Measurements from ENCODE around the gene CLDN20.
"Not testable (repeated sequence)": the region's sequence is repeated elsewhere in the genome, so short reads cannot be mapped to it uniquely, and the experiment has no call there.

Gene CLDN20

DNA sequence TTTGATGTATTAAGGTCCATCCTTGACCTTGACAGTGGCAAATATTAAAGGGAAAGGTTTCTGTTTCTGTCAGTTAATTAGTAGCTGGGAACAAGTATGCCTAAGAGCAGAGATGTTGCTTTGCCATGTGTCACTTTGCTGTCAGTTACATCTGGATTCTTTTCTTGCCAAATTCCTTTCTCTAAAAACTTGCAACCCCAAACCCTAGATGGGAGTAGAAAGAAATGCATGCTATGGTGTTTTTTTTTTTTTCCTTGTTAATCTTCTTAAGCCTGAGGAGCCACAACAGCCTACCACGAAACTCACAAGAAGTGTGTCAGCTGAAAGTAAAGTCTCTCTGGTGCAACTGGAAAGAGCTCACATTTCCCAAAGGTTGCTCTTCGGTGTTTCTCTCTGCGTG is 18.0 kb upstream of the CLDN20 start:
- no peak for DNase-seq

DNA sequence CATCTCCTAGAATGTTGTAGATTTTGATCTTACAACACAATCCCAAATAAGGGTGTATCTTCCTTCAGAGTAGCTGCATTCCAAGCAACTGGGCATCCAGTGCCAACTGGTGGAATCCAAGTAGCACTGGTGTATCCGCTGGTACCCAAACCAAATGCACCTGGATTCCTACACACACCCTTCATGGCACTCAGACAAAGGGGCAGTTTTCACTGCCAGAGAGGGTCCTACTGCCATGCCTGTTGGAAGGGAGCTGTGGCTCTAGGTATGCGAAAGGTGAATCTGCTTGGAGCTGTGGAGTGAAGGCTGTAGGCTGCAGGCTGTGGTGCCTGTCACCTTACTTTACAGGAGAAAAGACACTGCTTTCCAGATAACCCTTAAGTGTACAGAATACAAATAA is 17.0 kb upstream of the CLDN20 start:
- no peak for DNase-seq

DNA sequence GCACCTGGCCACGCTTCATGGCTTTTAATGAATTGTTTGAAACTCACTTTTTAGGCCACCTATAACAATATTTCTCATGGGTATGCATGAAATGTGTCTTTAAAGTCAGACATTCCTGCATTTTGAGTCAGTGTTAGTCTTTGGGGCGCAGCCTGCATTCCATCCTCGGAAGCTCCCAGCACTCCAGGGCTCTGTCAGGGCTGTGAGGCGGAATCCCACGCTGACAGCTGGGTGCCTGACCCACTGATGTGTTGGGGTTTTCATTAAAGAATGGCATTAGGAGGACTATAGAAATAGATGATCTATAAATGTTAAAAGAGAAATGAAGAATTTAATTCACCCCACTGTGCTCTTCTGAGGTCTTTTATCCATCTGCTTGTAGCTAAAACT is 16.2 kb upstream of the CLDN20 start:
- DNase-seq, result no peak

DNA sequence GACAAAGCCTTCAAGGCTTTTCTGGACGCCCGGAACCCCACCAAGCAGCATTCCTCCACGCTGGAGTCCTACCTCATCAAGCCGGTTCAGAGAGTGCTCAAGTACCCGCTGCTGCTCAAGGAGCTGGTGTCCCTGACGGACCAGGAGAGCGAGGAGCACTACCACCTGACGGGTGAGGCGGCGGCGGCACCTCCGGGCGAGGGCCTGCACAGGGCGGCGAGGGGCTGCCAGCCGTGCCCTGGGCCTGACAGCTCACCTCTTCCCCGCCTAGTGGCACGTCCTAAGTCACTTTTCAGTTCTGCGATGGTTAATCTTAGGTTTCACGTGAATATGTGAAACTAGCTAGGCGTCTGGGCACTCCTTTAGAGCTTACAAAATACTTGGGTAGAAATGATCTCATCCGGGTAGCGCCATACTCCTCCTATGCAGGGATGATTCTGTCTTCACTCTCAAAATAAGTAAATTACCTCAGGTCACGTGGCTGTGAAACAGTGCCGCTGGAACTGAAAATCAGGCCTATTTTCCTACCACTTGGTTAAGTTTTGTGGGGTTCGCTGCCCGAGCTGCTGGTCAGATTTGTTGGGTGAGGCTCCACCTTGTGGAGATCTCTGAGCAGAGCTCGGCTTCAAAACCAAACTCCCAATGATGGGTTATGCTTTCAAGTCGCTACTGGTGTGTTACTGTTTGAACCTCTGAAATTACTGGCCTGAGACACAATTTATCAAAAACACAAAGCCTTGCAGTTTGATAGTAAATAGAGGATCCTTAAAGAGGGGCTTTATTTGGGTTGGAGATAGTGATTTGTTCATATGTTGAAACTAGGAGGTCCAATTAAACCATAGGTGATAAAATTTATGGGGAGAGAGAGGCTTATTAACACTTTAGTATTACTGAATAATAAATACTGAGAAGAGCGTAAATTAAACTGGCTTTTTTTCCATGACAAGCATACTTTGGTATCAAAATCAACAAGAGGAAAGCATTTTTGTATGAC is 15.5 kb upstream of the CLDN20 start:
- no peak for DNase-seq

DNA sequence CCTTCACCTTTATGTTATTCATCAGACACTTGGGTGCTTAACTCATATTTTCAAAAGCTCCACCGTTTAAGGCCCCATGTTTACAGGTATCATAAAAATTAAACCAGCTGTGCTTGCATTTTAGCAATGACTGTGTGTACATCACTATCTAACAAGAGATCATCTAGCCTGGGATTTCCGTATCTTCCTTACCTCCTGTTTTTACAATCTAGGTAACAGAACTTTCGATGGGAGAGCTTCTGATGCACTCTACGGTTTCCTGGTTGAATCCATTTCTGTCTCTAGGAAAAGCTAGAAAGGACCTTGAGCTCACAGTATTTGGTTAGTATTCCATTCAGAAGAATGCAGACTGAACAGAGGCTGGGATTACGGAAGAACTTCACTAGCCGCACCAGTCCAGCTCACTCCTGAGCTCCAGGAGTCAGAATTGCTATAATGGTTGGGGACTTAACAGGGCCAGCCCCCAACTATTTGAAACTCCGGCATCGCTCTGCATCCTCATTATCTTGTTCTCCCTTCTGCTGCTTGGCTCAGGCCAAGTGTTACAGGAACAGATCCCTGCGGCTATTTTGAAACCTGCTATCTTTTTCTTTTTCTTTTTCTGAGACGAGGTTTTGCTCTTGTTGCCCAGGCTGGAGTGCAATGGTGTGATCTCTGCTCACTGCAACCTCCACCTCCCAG is 13.0 kb upstream of the CLDN20 start:
- DNase-seq, result no peak

DNA sequence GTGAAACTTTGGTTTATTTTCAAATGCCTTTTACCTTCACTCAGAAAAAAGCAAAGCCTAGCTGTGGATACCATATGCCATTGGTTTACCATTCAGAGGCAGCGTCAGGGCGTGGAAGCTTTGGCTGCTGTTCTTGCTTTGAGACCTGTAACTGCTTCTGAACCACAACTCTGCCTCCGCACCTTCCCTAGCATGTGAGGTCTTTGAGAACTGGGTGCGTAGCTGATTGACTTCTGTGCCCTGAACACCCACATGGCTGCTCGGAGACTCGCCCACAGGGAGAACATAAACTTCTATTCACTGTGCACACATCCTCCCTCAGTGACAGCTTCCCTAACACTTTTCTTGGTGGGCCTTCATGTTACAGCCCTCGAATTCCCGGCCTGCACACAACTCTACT is 11.2 kb upstream of the CLDN20 start:
- DNase-seq, result no peak

DNA sequence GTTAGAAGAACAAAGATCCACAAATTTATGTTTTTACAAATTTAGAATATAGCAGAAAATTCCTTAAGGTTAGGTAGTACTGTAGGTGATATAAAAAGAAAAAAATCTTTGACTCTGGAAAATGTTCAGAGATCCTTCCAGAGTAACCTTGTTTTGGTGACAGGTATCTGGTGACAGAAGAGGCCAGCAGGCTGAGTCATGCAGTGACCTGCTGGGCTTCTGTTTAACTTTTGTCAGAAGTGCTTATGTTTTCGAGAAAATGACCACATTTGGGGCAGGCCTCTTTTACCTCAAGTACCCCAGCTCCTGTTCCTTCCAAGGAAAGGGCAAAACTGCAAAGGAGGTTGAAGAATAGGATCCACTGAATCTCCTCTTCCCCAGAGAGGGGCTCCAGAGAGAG is 10.5 kb upstream of the CLDN20 start:
- DNase-seq, result no peak

DNA sequence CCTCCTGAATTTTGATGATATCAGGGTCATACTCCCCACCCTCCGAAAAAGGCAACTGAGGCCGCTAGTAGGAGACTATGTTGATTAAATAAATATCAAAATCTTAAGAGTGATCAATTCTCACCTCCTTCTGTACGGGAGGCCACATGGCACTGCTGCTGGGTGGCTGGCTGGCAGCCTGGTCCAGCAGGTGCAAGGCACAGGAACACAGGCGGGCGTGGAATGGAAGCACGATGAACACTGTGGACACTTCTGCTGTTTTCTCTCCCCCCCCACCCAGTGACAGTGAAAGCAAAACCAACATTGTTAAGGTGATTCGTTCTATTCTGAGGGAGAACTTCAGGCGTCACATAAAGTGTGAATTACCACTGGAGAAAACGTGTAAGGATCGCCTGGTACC is 9.7 kb upstream of the CLDN20 start:
- no peak for DNase-seq

DNA sequence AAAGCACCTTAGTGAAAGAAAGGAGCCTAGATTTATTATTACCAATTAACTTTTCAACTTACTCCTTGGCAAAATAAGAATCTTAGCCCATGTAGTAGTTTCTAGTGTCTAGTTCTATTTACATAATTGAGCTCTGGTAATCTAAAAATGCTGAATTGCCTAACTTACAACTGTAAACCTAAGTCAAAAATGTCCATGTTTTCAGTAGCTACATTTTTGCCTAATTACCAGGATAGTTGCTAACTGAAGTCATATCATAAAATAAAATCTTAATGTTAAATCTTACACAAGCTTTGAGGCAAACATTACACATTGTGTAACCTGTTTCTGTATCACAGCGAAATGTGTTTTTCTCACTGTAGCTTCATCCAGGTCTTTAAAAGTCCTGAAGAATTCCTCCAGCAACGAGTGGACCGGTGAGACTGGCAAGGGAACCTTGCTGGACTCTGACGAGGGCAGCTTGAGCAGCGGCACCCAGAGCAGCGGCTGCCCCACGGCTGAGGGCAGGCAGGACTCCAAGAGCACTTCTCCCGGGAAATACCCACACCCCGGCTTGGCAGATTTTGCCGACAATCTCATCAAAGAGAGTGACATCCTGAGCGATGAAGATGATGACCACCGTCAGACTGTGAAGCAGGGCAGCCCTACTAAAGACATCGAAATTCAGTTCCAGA is 7.6 kb upstream of the CLDN20 start:
- DNase-seq, result no peak

DNA sequence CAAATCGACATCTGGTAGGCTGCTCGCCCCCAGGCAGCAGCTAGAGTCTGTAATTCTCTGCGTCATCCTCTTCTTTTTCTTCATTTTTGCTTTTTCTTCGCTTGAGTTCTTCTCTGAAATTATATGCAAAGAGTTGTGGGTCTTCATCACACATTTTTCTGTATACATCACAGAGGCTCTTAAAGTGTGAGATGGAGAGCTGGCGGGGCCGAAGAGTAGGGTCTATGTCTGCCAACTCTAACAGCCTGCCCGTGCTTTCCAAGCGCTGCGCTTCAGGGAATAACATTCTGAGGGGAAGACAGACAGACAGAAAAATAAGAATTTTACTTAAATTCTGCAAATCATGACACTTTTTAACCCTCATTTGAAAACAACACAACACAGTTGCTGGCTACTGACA is 6.0 kb upstream of the CLDN20 start:
- DNase-seq, result no peak

DNA sequence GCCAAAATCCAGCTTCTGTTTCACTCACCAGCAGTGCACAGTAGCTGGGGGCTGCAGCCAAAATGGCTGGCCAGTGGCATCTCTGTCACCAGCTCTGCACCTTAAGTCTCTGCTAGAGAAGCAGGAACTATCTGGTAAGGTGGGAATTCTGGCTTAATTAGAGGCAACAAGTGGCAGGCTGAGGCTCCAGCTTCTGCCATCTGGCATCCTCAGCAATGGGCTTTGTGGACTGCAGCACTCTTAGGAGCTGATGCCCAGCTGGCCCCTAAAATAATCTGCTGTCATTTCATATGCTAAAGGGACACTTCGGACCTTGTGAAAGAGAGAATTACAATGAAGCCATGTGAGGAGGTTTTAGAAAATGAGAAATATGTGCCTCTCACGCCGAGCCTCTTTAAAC is 4.6 kb upstream of the CLDN20 start:
- DNase-seq, result no peak

DNA sequence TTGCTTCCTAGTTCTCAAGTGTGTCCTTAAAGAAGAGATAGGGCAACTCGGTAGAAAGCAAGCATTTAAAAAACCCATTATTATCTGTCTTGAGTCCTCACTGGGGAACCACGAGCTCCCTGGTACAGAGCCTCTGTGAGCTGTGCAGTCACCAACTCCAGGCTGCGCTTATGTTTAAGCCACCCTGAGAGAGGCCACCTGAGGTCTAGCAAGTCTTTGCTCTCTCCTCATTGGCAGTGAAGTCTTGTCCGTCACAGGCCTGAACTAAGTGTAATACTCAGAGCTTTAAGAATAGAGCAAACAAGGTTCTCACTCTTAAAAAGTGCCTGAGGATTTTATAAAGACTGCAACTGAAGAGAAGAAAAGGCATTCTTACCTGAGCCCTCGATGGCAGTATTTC is 3.9 kb upstream of the CLDN20 start:
- DNase-seq, result no peak

DNA sequence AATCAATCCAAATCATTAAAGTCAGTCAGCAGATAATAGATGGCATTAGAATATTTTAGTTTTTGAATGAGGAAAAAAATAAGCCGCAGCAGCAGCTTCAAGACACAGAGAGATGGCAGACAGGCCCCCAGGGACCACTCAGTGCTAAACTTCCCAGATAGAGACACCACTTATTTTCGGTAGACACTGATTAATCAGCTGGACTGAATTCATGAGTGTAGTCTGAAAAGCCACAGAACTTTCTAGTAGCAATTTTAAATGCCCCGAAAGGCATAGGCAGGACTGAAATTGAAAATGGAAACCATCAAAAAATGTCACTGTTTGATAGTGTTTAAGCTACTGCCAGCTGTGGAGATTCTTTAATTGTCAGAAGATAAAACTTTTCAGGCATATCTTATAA is 3.1 kb upstream of the CLDN20 start:
- no peak for DNase-seq

DNA sequence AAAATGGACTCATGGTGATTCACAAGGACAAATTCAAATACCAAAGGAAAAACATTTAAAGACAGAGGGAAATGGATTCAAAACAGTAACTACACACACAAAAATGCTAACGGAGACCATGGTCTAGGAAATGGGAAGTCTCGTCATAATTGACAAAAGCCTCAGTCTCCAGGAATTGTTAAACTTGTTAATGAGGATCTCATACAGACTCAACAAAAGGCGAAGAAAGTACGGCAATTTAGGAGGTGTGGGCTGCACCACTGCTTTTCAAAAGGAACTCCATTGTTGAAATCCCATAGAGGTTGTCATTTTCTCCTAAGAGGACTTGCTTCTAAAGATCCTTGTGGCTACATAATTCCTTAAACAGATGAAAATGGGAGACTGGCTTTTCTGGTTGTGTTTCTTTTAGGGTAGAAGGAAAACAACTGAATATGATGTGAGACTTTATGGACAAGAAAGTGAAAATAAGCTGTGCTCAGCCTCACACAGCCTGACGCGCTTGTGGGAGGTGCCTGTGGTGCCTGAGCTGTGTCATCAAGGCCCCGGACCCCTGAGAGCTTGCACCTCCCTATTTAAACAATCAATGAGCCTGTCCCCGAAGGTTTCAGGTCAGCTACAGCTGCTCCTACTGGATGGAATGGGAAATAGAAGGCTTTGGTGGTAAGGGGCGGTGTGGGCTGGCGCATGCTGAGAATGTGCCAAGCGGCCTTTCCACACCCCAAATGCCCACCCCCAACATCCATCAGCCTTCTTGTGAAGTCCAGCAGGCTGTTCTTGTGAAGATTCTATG is 2.5 kb upstream of the CLDN20 start:
- no peak for DNase-seq

DNA sequence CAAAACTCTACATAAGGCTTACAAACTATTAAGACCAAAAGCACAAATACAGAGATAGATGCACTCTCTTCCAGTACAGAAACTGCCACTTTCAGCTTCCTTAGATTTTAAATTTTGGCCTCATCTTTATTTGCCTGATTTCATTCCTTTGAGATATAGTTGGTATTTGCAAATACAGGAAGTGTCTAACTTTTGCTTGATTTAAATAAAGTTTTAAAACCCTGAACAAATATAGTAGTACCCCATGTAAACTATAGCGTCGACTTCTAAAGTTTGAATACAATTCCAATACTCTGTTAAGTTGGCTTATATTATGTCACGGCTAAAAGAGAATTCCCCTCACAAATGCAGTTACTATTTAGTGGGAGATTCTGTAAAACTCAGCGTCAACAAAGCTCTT is 1.2 kb upstream of the CLDN20 start:
- DNase-seq, result no peak

DNA sequence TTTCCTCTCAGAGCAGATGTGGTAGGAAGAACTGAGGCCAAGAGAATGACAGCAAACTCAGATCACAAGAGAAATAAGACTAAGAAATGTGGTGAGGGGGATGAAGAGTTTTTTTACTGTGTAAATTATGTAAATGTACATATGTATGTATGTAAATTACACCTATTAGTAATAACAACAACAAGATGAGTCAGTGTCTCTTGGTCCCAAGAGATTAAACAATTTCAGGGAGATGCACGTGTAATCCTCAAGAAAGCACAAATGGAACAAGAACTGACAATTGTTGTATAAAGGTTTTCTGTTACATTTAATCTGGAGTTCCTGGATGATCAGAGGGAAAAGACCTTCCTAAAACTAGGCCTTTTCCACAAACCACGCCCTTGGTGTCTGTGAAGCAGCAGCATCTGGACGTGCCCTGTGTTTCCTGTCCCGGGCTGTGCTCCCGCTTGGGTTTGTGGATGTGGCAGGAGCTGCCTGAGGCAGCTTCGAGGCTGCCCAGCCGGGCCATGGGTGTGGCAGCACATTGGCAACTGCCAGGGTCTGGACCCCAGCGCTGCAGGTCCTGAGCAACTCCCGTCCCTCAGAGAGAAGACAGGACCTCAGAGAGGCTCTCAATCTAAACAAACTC is 994 bp downstream of the CLDN20 start:
- no peak for DNase-seq

DNA sequence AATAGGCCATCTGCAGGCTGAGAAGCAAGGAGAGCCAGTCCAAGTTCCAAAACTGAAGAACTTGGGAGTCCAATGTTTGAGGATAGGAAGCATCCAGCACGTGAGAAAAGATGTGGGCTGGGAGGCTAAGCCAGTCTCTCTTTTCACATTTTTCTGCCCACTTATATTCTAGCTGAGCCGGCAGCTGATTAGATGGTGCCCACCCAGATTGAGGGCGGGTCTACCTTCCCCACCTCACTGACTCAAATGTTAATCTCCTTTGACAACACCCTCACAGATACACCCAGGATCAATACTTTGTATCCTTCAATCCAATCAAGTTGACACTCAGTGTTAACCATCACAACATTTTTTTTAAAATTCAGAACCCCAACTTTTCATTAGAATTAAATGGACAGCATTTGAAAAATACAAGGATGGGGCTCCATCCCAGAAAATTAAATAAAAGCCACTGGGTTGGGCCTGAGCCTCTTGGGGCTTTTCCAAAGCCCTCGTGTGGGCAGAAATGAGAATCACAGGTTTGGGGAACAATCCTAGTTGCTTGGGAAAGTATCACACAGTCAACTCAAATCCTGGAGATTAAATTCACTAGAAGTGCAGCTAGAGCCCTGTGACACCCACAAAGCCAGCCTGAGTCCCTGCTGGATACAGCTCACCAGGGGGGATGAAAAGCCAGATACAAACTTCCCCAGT is 2.2 kb downstream of the CLDN20 start:
- DNase-seq, result no peak

DNA sequence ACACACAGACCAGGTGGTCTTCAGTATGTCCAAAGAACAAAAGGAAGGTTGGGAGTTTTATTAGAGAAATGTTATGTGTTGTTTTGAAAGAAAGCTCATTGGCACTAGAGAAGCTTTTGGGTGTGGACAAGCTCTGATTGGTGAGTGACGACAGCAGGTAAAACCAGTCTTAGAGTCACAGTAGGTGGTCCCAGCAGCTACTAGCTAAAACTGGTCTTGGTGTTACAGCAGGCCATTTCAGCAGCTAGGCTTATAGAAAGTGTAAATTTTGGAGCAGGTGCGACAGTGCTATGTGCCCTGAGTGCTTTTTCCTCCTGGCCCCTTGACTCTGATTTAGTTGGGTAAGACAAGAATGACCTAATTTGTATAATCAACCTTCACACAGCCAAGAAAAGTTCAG is 3.6 kb downstream of the CLDN20 start:
- no peak for DNase-seq

DNA sequence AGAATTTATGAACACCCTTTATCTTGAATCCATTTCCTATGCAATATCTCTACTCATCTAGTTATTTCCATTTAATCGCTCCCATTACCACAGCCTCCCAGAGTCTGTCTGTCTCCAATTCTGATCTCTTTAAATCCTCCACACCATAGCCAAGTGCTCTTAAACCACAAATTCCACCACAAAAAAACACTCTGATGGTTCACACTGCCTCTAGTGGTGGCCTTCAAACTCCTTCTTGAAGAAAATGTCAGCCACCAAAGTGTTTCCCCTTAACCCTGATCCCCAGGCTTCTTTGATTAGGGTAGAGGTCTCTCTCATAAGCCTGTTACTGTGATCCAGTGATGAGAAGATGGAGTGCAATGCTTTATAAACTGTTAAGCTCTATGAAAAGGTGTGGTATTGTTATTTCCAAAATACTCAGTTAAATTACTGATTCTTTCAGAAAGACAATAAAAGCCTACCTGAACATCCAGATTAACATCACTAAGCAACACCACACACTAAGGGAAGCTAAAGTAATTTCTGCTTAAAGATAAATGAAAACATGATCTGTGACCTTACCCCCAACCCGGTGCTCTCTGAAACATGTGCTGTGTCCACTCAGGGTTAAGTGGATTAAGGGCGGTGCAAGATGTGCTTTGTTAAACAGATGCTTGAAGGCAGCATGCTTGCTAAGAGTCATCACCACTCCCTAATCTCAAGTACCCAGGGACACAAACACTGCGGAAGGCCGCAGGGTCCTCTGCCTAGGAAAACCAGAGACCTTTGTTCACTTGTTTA is 4.5 kb downstream of the CLDN20 start:
- DNase-seq, result not testable (repeated sequence)

DNA sequence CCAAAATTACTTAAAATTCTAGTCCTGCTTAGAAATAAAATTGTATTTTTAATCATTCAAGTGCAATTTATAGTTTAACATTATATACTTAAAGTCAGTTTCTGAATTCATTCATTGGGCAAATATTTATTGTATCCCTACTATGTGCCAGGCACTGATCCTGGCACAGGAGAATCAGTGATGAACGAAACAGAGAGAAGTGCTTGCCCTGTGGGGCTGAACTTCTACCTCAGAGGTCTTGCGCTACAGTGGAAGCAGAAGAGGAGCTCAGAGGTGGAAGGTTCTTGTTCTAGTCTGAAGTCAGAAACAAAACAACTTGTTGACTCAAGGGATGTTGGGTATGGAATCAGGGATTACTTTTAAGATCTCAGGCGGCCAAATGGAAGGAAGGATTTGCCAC is 6.0 kb downstream of the CLDN20 start:
- no peak for DNase-seq

DNA sequence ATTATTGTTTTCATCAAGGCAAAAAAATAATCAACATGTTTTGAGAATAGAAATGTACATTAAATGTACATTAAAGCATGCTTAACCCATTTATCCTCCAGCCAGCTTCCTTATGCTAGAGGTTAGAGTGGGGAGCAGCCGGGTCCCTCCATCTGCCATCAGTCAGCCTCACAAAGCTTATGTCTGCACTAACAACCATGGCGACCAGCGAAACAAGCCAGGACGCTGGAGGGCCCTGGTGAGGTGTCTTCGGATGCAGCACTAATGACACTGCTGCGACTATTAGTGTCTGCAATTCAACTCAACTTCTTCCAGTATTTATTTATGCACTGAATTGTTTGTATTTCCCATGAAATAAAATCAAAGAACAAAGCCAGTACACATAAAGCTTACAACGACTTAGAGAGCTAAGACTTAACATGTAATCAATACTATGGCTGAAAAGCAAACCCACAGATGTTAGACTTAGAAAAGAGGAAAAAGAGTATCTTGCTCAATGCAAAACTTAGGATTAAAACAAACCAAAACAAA is 6.8 kb downstream of the CLDN20 start:
- no peak for DNase-seq

Data from cerebellar nuclear complex (tissue), 1 donor.